ENCODE data around the gene ERP44.
A peak's percentile ranks its signal among the peaks of the same experiment; 100 is the strongest.

GRCh38 chr9:100111235-100111634 is 12.4 kb upstream of the ERP44 start:
- TF ChIP-seq, protein P1, sequence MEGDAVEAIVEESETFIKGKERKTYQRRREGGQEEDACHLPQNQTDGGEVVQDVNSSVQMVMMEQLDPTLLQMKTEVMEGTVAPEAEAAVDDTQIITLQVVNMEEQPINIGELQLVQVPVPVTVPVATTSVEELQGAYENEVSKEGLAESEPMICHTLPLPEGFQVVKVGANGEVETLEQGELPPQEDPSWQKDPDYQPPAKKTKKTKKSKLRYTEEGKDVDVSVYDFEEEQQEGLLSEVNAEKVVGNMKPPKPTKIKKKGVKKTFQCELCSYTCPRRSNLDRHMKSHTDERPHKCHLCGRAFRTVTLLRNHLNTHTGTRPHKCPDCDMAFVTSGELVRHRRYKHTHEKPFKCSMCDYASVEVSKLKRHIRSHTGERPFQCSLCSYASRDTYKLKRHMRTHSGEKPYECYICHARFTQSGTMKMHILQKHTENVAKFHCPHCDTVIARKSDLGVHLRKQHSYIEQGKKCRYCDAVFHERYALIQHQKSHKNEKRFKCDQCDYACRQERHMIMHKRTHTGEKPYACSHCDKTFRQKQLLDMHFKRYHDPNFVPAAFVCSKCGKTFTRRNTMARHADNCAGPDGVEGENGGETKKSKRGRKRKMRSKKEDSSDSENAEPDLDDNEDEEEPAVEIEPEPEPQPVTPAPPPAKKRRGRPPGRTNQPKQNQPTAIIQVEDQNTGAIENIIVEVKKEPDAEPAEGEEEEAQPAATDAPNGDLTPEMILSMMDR (IDR thresholded peaks at IDR 0.05 in 8 of 11, conservative IDR thresholded peaks at IDR 0.05 in 3 of 11), result no peak
- peak in 1 of 3 donors; percentile 43 for TF ChIP-seq POLR2AphosphoS5 (IDR thresholded peaks at IDR 0.05)
- no peak for TF ChIP-seq POLR2A (IDR thresholded peaks at IDR 0.05)
